ENCODE measurements around the gene MAMSTR. TPM values are rescaled to one million over a fixed set of nuclear protein-coding genes. Genes with fewer than 3 reads are reported as not detected.

Gene MAMSTR
- total and polyA plus RNA-seq, 12 donors = 1.9 to 7.5 (median 3.4) TPM

DNA sequence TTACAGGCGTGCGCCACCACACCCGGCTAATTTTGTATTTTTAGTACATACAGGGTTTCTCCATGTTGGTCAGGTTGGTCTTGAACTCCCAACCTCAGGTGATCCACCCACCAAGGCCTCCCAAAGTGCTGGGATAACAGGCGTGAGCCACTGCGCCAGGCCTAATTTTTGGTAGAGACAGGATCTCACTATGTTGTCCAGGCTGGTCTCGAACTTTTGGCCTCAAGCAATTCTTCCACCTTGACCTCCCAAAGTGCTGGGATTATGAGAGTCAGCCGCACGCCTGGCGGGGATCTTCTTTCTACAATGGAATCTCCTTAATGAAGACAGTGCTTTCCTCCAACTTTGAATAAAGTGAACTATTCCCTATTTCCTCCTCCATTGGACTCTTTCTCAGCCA, 15.1 kb upstream of the MAMSTR start:
- TF ChIP-seq, protein P1, sequence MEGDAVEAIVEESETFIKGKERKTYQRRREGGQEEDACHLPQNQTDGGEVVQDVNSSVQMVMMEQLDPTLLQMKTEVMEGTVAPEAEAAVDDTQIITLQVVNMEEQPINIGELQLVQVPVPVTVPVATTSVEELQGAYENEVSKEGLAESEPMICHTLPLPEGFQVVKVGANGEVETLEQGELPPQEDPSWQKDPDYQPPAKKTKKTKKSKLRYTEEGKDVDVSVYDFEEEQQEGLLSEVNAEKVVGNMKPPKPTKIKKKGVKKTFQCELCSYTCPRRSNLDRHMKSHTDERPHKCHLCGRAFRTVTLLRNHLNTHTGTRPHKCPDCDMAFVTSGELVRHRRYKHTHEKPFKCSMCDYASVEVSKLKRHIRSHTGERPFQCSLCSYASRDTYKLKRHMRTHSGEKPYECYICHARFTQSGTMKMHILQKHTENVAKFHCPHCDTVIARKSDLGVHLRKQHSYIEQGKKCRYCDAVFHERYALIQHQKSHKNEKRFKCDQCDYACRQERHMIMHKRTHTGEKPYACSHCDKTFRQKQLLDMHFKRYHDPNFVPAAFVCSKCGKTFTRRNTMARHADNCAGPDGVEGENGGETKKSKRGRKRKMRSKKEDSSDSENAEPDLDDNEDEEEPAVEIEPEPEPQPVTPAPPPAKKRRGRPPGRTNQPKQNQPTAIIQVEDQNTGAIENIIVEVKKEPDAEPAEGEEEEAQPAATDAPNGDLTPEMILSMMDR (IDR thresholded peaks at IDR 0.05) = no peak
- intact Hi-C loops (cut with DNase I) = loop anchor here in 4 of 10 donors (10.0 kb wide), 2 partner anchors 60 to 90 kb away; partner anchors contain the start of genes NTN5 (in 3 of the 4) and CA11 (in 1 of the 4)
- ATAC-seq (no peak), DNase-seq (no peak)
- 94 to 96% methylated on average over 9 of the region's 9 CpGs for WGBS, 2 donors
- Histone ChIP-seq H3K9me3 (no peaks in the 10 kb centered on the region), H3K4me3 (no peak overlapping the region), H3K27ac (no peak overlapping the region), H3K36me3 (peaks cover 0 to 65% (median 5%) of the 10 kb centered on the region in 9 donors), H3K27me3 (peaks cover 0 to 7% (median 0%) of the 10 kb centered on the region in 7 donors), H3K4me1 (peaks cover 0 to 21% (median 13%) of the 10 kb centered on the region in 9 donors)

DNA sequence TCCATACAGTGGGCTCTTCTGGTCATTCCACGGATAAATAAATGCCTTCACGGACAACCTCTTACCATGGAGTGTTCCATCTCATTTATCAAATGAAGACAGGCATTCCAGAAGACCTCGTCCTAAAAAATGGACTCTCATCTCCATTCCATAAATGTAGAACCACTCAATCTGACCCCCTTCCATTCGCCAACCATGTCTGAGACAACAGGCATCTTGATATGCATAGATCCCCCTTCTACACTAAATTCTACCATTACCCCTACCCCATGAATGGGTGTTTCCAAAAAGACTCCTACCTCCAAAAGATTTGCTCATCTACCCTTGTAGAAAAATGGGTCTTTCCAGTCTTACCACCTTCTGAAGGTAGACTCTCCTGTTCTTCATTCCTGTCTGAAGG, 11.9 kb upstream of the MAMSTR start:
- no peak overlapping the region for H3K27ac ChIP-seq
- peaks cover 0 to 7% (median 0%) of the 10 kb centered on the region in 11 donors for H3K9me3 ChIP-seq
- H3K4me3 ChIP-seq = no peak overlapping the region
- H3K36me3 ChIP-seq = peaks cover 0 to 84% (median 5%) of the 10 kb centered on the region in 9 donors
- DNase-seq (no peak), ATAC-seq (no peak)
- peaks cover 0 to 5% (median 0%) of the 10 kb centered on the region in 7 donors for H3K27me3 ChIP-seq
- H3K4me1 ChIP-seq = peaks cover 0 to 17% (median 6%) of the 10 kb centered on the region in 9 donors
- WGBS, 2 donors = 83 to 92% methylated on average over 4 of the region's 4 CpGs
- TF ChIP-seq, protein P1 (IDR thresholded peaks at IDR 0.05) = no peak
- intact Hi-C loops (cut with DNase I) = loop anchor here in 4 of 10 donors (10.0 kb wide), 2 partner anchors 57 to 87 kb away; partner anchors contain the start of genes NTN5 (in 3 of the 4) and CA11 (in 1 of the 4)

DNA sequence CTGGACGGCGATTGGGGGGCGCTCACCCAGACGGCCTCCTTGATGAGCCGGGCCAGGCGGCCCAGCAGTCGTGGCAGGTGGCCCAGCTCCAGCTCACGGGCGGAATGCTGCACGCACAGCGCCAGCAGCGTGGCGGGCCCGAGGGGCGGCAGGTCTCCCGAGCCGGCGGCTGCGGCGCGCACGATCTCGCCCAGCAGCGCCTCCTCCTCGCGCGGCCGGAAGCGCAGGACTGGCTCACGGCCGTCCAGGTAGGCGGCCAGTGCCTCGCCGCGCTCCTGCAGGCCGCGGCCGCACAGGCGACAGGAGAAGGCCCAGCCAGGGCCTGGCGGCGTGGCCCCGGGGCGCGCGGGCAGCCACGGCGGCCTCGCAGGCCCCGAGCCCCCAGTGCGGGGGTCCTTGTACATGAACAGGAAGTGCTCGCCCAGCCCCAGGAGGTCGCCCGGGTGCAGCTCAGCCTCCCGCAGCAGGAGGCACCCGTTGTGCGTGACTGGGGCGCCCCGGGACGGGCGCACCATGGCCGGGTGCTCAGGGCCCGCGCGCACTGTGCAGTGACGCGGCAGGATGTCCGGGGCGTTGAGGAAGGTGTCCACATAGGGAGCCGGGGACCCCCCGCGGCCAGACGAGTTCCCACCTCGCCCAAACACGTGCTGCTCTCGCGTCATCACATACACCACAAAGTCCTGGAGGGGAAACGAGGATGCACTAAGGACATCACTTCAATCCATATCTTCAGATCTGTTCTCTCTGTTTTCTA, 9.6 kb upstream of the MAMSTR start:
- TF ChIP-seq, protein P1 (IDR thresholded peaks at IDR 0.05) = peak in 1 of 9 donors; percentile 19
- Histone ChIP-seq H3K9me3 (peaks cover 0 to 16% (median 0%) of the 10 kb centered on the region in 11 donors), H3K36me3 (peaks cover 0 to 85% (median 5%) of the 10 kb centered on the region in 9 donors), H3K4me1 (peaks cover 7 to 39% (median 29%) of the 10 kb centered on the region in 9 donors), H3K4me3 (peak overlapping the region in 1 of 10 donors; percentile 20), H3K27me3 (peaks cover 0 to 5% (median 0%) of the 10 kb centered on the region in 7 donors), H3K27ac (peak overlapping the region in 2 of 10 donors; percentile 33 to 83)
- ATAC-seq (peak in 1 of 8 donors; percentile 7), DNase-seq (no peak)
- intact Hi-C loops (cut with DNase I) = no loop called here
- 50 to 61% methylated on average over 67 to 77 of the region's 77 CpGs for WGBS, 2 donors

DNA sequence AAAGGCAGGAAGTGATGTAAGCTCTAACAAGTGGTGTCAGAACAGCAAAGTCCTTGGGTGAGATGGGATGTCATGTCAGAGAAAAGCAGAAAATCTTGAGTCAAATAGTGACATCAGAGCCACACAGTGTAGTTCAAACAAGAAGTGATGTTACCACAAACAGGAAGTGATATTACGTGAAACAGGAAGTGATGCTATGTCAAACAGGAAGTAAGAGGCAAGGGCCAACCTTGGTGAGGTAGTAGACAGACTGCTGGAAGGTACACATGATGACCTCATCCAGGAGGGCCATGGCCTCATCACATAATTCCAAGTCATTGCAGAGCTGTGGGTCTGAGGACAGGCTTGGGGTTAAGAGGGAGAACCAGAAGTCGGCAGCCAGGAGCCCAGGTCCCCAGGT, 7.0 kb upstream of the MAMSTR start:
- Histone ChIP-seq H3K9me3 (peaks cover 0 to 16% (median 0%) of the 10 kb centered on the region in 11 donors), H3K36me3 (peaks cover 0 to 88% (median 4%) of the 10 kb centered on the region in 9 donors), H3K27ac (peak overlapping the region in 9 of 10 donors; percentile 71 to 96 (median 87)), H3K27me3 (peaks cover 0 to 5% (median 0%) of the 10 kb centered on the region in 7 donors), H3K4me3 (no peak overlapping the region), H3K4me1 (peaks cover 8 to 54% (median 33%) of the 10 kb centered on the region in 9 donors)
- WGBS, 2 donors = 69 to 74% methylated on average over 2 of the region's 2 CpGs
- DNase-seq = no peak
- ATAC-seq = peak in 4 of 8 donors; percentile 2 to 62 (median 4)
- intact Hi-C loops (cut with DNase I) = no loop called here
- TF ChIP-seq, protein P1 (IDR thresholded peaks at IDR 0.05) = no peak

Measured in heart right ventricle (tissue), 16 donors.